Liver (tissue), 3 donors: ENCODE data around the gene KLHDC10.

ENCODE experiments used
- ATF3 ChIP-seq: IDR thresholded peaks from 2 replicates; pipeline ENCODE4 v1.6.1; 2016; ENCODE audit warnings: antibody characterized with exemption
- CTCF ChIP-seq: fragments of 150-350 bp; IDR thresholded peaks from 2 replicates; pipeline ENCODE4 v1.5.1; 2017; ENCODE audit warnings: improper control_type of control experiment, low read depth, low read length; ENCODE audit not compliant: missing input control
- GABPA ChIP-seq, 2 donors: IDR thresholded peaks in 1 of 2; conservative IDR thresholded peaks in 1 of 2; 2 replicates each; pipeline ENCODE4 v1.6.1; 2016; ENCODE audit warnings: antibody characterized with exemption in 2 of 2, mild to moderate bottlenecking in 1 of 2, moderate library complexity in 1 of 2
- JUND ChIP-seq, 2 donors: IDR thresholded peaks; 2 replicates each; pipeline ENCODE4 v1.6.1; 2016; ENCODE audit warnings: antibody characterized with exemption in 2 of 2
- MAX ChIP-seq: IDR thresholded peaks from 2 replicates; pipeline ENCODE4 v1.6.1; 2016; ENCODE audit warnings: antibody characterized with exemption
- RAD21 ChIP-seq, 2 donors: IDR thresholded peaks; 2 replicates each; pipeline ENCODE4 v1.6.1; 2016; ENCODE audit warnings: antibody characterized with exemption in 2 of 2, mild to moderate bottlenecking in 2 of 2
- SP1 ChIP-seq: IDR thresholded peaks from 2 replicates; pipeline ENCODE4 v1.6.1; 2018; ENCODE audit warnings: antibody characterized with exemption, mild to moderate bottlenecking
- YY1 ChIP-seq: IDR thresholded peaks from 2 replicates; pipeline ENCODE4 v1.6.1; 2016; ENCODE audit warnings: antibody characterized with exemption, mild to moderate bottlenecking
- donor health status: healthy.
- donor health status: healthy.

GRCh38 chr7:130141884-130142653, 71.7 kb downstream of the KLHDC10 start:
- TF ChIP-seq RAD21 (IDR thresholded peaks at IDR 0.05) = no peak
- no peak for TF ChIP-seq CTCF
- TF ChIP-seq JUND (IDR thresholded peaks at IDR 0.05) = no peak
- TF ChIP-seq ATF3 = no peak
- TF ChIP-seq MAX = no peak
- TF ChIP-seq GABPA (IDR thresholded peaks at IDR 0.05 in 1 of 2, conservative IDR thresholded peaks at IDR 0.05 in 1 of 2) = no peak
- TF ChIP-seq SP1 = no peak
- no peak for TF ChIP-seq YY1
